ENCODE results near the gene SMYD5.

Gene SMYD5

DNA sequence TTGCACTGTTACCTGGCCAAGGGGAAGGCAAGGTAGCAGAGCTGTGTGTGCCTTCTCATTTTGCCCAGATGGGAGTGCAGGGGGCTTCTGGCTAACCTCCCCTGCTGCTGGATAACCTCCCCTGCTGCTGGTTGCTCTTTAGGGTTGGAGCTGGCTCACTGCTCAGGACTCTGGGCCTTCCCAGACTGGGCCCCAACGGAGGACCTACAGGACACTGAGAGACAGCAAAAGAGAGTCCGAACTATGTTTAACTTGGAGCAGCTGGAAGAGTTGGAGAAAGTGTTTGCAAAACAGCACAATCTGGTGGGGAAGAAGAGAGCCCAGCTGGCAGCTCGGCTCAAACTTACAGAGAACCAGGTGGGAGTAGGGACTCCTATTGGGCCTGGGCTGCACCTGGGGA is 5.8 kb upstream of the SMYD5 start:
- DNase-seq (ENCODE audit: low read depth) = no peak

DNA sequence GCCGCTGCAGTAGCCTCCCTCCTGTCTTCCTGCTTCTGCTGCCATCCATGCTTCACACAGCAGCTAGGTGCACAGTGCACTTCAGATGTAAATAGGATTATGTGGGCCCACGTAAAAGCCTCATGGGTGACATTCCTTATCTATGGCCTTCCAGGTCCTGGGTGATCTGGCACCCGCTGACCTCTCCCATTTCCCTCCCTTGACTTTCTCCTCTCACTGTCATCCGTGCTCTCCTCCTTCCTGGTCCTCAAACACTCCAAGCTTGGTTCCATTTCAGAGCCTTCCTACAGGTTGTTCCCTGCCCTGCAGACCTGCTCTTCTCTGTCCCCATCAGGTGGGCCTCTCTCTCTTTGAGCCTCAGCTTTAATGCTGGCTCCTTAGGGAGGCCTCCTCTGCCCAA is 4.0 kb upstream of the SMYD5 start:
- no peak for DNase-seq (ENCODE audit: low read depth)

DNA sequence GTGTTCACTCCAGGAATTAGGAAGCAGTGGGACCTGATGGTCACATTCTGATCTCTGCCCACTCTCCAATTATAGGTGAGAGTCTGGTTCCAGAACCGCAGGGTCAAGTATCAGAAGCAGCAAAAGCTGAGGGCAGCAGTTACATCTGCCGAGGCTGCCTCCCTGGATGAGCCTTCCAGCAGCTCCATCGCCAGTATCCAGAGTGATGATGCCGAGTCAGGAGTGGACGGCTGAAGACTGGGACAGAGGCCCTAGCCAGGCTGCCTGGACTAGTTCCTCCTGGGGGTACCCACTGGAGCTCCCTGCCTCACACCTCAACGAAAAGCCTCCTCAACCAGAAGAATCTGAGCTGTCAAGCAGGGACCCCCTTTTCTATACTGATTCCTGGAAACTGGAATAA is 3.3 kb upstream of the SMYD5 start:
- DNase-seq (ENCODE audit: low read depth) = no peak

DNA sequence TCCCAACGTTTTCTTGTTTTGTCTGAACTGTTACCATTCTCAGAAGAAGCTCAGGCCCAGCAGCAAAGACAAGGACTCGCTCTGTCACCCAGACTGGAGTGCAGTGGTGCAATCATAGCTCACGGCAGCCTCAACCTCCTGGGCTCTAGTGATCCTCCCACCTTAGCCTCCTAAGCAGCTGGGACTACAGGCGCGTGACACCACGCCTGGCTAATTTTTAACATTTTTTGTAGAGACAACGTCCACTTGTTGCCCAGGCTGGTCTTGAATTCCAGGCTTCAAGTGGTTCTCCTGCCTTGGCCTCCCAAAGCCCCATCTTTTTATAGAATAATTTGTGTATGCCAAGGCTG is 2.0 kb upstream of the SMYD5 start:
- DNase-seq (ENCODE audit: low read depth) = no peak

DNA sequence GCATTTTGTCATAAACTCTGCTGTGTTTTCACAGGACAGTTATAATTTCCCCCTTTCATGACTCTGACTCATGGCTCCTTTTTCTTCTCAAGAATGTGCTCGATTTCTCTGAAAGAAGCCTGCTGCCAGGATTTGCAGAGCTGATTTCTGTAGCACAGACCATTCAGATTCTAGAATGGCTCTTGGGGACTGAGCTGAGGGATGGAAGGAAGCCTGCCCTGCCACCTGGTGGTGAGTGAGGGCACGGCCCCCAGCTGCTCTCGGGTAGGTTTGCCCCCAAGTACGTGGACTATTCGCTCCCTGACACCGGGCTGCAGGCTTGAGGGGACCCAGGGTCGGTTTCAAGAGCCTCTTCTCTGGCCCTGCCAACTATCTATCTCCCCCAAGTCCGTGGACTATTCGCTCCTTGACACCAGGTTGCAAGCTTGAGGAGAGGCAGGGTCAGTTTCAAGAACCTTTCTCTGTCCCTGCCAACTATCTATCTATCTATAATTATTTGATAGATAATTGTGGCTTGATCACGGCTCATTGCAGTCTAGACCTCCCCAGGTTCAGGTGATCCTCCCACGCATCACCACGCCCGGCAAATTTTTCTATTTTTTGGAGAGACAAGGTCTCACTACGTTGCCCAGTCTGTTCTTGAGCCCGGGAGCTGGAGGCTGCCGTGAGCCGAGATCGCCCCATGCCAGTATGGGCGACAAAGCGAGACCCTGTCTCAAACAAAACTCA is 1.4 kb upstream of the SMYD5 start:
- peak; percentile 52 for DNase-seq (ENCODE audit: low read depth)

DNA sequence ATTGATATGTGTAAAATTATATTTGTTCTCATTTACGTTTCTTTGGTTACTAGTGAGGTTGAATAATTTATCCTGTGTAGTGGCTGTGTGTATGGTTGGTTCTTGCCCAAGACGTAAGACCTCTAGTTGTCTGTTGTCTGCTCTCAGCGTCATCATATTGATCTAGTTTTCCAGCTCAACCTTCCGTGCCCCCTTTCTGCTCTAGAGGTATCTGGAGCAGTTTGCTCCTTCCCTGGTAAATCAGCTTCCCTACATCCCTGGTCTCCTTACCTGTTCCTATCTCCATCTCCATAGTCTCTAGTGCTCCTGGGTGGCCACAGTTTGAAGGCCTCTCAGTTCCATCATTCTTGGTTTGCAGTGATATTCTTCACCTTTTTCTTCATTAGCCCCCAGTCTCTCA is 1.2 kb downstream of the SMYD5 start:
- DNase-seq (ENCODE audit: low read depth) = no peak

DNA sequence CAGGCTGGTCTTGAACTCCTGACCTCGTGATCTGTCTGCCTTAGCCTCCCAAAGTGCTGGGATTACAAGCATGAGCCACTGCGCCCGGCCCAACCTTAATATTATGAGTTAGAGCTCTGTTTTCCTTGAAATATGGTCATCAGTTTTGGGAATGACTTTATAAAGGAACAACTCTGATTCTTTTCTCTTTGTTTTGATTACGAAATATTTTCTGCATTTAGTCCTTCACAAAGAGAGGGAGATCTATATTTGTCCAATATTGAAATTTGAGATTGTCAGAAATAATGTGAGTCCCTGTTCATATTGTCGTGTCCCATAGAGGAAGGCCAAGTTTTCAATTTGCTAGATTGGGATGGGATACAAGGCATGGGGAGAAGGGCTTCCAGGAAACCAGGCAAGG is 3.1 kb downstream of the SMYD5 start:
- no peak for DNase-seq (ENCODE audit: low read depth)

DNA sequence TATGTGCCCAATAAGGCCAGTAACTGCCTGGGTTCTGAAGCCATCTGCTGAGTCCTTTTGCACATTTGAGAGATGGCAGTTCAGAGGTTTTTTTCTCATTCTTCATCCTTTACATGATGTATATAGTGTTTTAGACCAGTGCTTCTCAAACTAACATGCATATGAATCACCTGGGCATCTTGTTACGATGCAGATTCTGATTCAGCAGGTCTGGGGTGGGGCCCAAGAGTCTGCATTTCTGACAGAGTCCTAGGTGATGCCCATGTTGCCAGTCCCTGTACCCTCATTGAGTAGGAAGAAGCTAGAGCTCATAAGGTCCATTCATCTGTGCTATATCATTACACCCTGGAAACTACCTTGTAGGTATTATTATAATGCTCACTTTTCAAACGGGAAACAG is 3.8 kb downstream of the SMYD5 start:
- DNase-seq (ENCODE audit: low read depth) = no peak

DNA sequence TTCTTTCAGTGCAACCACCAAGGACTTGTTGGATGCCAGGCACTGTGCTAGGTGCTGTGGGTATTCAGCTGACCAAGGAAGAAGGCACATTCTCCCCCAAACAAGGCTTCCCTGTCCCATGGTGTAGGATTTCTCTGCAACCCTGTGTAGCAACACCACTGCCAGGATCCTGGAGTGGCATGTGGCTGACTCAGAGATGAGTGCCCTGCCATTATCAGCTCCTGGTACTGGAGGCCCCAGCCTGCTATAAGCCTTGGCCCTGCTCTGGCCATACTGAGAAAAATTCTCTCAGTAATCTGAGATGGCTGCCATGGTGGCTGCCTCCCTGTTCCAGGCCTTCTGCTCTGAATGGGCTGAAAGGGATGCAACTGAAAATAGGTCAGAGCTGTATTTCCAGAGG is 4.3 kb downstream of the SMYD5 start:
- no peak for DNase-seq (ENCODE audit: low read depth)

DNA sequence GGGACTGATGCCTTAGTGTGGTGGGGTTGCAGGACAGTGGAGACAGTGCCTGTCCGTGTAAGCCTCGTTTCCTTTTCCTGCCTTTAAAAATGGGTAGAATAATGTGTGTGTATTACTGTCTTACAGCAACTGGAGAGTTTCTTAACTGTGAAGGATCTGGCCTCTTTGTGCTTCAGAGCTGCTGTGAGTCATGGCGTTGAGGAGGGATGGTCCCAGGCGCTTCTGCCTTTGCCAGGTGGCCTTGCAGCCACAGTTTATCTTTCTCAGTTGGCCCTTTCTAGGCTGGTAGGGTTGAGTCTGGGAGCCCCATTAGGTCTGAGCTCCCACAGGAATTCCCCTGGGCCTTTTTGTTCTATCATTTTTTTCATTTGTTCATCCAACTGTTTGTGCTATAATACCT is 9.8 kb downstream of the SMYD5 start:
- DNase-seq (ENCODE audit: low read depth) = no peak

DNA sequence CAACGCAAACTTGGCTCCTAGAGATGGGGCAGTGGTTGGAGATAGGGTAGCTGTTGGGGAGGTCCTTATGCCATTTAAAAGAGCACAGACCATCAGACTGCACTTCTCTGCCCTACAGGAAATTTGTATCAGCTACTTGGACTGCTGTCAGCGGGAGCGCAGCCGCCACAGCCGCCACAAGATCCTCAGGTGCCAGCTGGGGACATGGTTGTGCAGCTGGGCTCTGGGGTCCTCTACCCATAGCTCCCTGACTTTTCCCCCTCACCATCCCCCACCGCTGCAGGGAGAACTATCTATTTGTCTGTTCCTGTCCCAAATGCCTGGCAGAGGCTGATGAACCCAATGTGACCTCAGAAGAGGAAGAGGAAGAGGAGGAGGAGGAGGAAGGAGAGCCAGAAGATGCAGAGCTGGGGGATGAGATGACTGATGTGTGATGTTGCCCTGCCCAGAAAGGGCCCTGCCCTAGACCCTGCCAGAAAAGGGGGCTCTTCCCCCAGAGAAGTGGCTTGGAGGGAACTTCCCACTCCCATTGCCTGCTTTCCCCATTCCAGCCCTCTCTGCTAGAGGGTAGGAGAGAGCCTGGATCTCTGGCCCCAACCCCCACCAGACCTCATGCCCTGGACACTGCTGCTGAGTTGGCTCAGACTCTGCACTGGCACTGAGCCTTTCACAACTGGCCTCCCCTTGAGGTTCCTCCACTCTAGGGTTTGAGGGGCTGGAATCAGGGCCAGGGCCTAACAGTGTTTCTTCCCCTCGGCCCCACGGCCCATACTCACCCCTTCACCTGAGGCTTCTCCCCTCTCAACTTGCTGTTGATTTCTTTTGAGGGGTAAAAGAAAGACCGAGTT is 11.7 kb downstream of the SMYD5 start:
- no peak for DNase-seq (ENCODE audit: low read depth)

DNA sequence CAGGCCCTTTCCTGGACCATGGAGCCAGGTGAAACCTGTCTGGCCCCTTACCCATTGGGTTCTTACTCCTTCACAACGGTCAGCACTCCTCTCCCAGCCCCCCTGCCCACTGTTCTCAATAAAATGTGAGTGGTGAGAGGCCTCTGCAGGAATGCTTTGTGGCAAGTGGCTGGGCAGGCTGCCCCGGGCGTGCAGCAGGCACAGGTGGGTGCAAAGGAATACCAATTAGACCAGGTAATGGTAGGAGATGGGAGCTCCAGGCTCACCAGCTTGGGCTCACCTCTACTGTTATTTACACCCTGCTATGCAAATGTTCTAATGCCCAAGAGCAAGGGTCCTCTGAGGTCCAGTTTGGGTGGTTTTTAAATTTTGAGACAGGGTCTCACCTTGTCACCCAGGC is 13.0 kb downstream of the SMYD5 start:
- DNase-seq (ENCODE audit: low read depth) = no peak

DNA sequence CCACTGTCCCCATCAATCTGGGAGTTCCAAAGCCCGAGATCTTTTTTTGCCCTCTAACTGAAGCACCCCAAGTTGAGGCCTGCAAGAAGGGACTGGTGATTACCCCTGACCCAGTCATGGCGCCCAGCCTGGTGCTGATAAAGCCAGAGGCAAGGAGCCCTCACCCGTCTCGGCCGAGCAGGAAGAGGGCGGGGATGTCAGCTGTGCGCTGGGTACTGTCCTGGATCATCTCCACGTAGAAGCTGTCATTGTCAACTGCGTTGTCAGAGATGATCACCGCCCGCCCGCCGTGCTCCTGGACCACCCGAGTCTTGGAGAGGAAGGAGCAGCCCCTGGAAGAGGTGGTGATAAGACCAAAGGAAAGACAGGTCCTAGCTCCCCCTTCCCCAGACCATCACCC is 14.6 kb downstream of the SMYD5 start:
- DNase-seq (ENCODE audit: low read depth) = no peak

DNA sequence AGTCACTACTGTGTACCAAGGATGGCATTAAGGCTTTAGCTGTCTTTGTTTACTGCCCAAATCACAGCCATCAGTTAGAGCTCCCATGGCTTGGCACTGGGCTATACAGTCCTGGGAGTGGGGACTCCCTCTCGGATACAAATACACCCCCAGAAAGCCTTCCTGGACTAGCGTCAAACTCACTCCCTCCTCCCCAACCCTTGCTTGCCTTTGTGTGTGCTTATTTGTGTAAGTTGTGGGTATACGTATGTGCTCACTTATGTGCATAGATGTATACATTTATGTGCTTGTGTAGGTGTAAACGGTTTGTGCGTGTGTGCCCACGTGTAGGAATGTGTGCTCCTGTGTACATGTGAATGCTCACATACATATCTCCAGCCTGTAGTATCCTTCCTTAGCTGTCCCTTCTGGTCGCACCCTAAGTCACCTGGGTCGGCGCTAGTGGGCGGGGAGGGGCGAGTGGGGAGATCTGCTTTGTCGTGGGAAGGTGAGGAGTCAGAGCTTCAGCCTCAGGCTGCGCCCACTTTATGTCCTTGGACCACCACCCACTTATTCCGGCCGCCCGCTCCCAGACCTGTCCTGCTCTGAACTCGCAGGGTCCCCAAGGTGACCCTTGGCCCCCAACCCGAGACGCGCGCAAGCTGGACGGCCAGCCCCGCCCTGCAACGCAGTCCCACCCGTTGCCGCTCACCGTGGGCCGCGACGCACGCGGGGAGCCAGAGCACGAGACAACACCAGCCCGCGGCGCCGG is 18.5 kb downstream of the SMYD5 start:
- DNase-seq (ENCODE audit: low read depth) = no peak

DNA sequence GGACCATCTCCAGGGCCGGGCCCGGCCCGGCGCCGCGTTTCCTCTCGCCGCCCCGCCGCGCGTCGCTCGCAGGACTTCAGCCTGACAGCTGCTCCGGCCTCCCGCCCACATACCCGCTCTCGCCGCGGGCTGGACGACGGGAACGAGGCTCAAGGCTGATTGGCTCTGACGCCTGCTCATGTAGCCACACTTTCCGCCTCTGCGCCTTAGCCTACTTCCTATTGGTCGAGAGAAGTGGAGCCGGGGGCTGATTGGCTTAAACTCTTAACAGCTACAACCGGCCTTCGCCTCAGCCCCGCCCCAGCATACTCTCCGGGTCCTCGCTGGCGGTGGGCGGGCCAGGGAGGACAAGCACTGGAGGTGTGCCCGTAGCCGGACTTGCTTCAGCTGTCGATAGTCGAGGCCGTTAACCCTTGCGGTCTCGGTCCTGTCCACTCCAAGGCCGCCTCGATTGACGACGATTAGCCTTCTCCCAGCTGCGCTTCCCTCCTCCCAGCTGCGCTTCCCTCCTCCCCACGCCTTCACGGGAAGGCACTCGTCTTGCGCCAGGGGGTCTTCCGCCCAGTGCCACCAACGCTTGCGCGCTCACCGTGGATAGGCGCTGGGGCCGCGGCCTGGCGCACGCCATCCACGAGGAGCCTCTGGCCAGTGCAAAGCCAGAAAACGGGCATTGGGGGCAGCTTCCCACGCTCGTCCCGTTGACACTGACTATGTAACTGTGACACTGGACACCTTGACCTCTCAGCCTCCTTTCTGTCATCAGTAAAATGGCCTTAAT is 19.3 kb downstream of the SMYD5 start, which contains the start of gene PRADC1:
TSS of gene PRADC1 (minus strand) at position 86 of the 778 bp plus-strand sequence. CDS start at position 7, 79 bp downstream.
- peak; percentile 77 for DNase-seq (ENCODE audit: low read depth)

DNA sequence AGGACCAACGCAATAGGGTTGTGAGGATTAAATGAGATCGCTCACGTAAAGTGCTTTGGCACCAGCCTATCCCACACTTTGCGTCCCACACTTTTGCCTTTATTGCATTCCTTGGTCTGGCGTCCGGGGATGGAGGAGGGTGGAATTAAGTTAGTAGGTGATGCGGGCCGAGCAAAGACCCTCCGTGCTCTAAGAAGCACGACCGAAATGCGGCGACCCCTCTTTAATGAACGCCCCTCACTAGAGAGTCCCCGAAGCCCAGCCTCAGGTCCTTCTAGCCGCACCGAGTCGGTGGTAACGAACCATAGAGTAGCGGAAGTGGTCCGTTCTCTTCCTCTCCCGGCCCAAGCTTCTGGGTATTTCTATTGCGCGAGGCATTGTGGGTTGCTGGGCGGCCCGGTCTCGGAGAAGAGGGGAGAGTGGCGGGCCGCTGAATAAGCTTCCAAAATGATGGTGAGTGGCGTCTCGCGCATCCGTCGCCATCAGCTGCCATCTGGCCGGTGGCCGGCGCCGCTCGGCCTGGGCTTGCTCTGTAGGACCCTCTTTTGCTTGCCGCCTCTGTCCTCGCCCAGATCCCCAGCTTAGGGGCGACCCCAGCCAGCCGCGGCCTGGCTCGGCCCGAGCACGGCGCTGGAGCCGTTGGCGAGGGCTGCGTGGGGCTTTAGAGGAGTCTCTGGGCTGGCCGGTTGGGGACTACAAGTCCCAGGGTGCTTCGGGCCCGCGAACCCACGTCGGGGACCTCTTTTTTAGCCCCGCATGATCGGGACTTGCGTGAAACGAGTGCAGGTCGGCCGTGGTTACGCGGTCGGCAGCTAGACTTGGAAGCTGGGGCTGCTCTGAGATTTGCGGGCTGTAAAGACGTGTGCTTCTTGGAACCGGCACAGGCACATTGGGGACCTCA is 20.1 kb downstream of the SMYD5 start, which contains the start of gene CCT7:
TSS of gene CCT7 (plus strand) at position 377 of the 901 bp plus-strand sequence. CDS start at position 448, 71 bp downstream.
- DNase-seq (ENCODE audit: low read depth) = peak; percentile 57

DNA sequence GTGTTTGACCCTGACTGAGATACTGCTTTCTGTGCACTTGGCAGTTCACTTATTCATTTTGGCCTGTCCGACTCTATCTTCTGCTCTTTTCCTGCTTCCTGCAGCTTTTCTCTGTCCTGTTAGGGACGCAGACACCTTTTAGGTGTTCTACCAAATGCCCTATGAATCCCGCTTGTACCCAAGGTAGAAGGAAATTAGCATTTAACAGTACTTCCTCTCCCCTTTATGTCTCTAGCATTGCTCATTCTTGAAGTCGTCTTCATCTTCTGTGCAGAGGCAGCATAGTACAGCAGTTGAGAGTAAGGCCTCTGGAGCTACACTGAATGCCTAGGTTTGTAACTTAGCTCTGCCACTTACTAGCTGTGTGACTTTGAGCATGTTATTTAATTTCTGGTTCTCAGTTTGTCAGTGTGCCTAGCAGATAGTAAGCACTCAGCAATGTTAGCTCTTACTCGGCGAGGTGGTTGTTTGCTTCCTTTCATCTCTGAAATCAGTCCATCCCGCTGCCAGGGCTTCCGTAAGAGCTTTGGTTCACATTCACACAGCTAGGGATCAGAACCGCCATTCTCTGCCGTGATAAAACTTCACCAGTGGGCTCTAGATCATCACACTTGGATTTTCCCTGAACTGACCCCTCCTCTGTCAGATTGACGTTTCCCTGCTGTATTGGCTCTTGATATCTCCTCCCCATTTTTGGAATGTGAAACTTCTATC is 21.4 kb downstream of the SMYD5 start:
- DNase-seq (ENCODE audit: low read depth) = no peak

DNA sequence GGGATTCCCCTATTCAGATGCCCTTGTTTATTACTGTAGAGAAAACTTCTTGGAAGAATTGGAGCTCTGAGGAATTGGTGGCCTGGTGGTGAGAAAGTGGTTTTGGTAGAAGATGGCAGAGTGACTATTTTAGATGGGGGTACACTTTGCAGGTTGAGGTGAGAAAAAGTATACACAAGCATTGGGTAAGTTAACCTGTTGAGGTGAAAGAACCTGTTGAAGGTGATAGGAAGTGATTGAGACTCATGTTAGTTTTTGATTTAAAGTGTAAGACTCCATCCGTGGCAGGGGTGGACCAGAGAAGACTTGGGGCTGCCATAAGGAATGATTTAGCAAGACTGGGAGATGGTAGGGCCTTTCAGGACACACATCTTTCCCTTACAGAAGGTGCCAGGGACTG is 23.1 kb downstream of the SMYD5 start:
- DNase-seq (ENCODE audit: low read depth) = no peak

DNA sequence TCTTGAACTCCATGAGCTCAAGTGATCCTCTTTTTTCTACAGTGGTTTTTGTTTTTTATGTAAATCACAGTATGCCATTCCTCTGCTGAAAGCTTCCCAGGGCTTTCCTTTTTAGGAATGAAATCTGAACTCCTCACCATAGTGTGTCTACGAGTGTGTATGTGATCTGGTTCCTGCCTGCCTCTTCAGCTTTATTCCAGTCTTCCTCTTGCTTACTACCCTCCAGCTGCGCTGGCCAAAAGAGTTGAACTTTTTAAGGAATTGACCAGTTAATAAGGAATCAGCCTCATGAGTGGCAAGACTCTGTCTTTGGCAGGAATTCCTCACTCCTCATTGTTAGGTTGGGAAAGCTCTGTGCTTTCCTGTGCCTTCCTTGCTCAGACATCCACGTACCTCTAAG is 24.1 kb downstream of the SMYD5 start:
- DNase-seq (ENCODE audit: low read depth) = no peak

DNA sequence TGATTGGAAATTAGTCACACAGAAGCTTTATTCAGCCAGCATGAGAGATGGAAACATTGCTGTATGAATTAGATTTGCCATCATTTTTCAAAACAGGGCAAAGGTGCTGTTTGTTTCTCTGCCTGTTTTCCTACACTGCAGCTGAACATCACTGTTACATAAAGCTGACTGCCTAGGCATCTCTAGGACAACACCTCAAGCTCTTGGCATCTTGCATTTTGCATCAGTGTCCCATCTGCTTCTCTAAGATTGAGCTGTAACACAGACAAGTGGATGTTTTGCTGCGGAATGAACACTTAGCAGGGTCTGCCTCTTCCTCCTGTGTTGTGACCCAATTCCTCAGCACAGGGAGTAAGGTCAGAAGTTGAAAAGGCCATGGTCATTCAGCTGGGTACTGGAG is 24.9 kb downstream of the SMYD5 start:
- no peak for DNase-seq (ENCODE audit: low read depth)
